HUES64 (cell line): Measurements from ENCODE around the gene GIT2.
A peak's percentile ranks its signal among the peaks of the same experiment; 100 is the strongest.

Experiments used
- H3K27ac ChIP-seq: 2 replicates; pipeline ENCODE4 v1.7.0; 2013; ENCODE audit warnings: low read depth, low read length, inconsistent platforms
- H3K27me3 ChIP-seq: 2 replicates; pipeline ENCODE4 v1.6.1; 2013; ENCODE audit warnings: mild to moderate bottlenecking, low read length; ENCODE audit not compliant: insufficient read depth
- H3K36me3 ChIP-seq: 2 replicates; pipeline ENCODE4 v1.6.1; 2013; ENCODE audit warnings: mild to moderate bottlenecking, low read length; ENCODE audit not compliant: insufficient read depth
- H3K4me1 ChIP-seq: 2 replicates; pipeline ENCODE4 v1.6.1; 2013; ENCODE audit warnings: mild to moderate bottlenecking, low read length, moderate library complexity; ENCODE audit not compliant: insufficient read depth
- H3K4me3 ChIP-seq: 2 replicates; pipeline ENCODE4 v1.5.1; 2013; ENCODE audit warnings: mild to moderate bottlenecking, low read length, moderate library complexity
- H3K9ac ChIP-seq: 2 replicates; pipeline ENCODE4 v1.6.1; 2013; ENCODE audit warnings: mild to moderate bottlenecking, low read depth, low read length
- H3K9me3 ChIP-seq: 2 replicates; pipeline ENCODE4 v1.6.1; 2013; ENCODE audit warnings: low read depth, low read length; ENCODE audit not compliant: insufficient read depth
- WGBS: fragments of 150-250, 120-280 bp; methylation state at CpG from one replicate; pipeline ENCODE4 v1.1.7; 2013; ENCODE audit warnings: missing lambda C conversion rate; 5-methylcytosine and 5-hydroxymethylcytosine counted together

GIT2 gene

GRCh38 chr12:109958374-109958773 lies 37.8 kb downstream of the GIT2 start:
- Histone ChIP-seq H3K4me3 (no peak overlapping the region), H3K9me3 (no peaks in the 10 kb centered on the region), H3K4me1 (no peaks in the 10 kb centered on the region), H3K27me3 (no peaks in the 10 kb centered on the region), H3K9ac (no peak overlapping the region), H3K36me3 (peaks cover 35% of the 10 kb centered on the region), H3K27ac (no peak overlapping the region)
- WGBS = 98% methylated on average over 7 of the region's 7 CpGs

GRCh38 chr12:109953656-109954055 lies 42.5 kb downstream of the GIT2 start:
- H3K27me3 ChIP-seq = no peaks in the 10 kb centered on the region
- H3K4me1 ChIP-seq = peaks cover 5% of the 10 kb centered on the region; the same call in 1 of the 2 replicates
- H3K27ac ChIP-seq = no peak overlapping the region
- WGBS = 95% methylated on average over 5 of the region's 5 CpGs
- no peak overlapping the region for H3K4me3 ChIP-seq
- H3K9me3 ChIP-seq = no peaks in the 10 kb centered on the region
- H3K36me3 ChIP-seq = peaks cover 46% of the 10 kb centered on the region
- H3K9ac ChIP-seq = no peak overlapping the region

GRCh38 chr12:109952873-109953272 lies 43.3 kb downstream of the GIT2 start:
- Histone ChIP-seq H3K9me3 (no peaks in the 10 kb centered on the region), H3K4me3 (no peak overlapping the region), H3K36me3 (peaks cover 49% of the 10 kb centered on the region), H3K4me1 (peaks cover 5% of the 10 kb centered on the region; the same call in 1 of the 2 replicates), H3K27me3 (no peaks in the 10 kb centered on the region), H3K27ac (no peak overlapping the region), H3K9ac (no peak overlapping the region)
- 97% methylated on average over 8 of the region's 8 CpGs for WGBS

GRCh38 chr12:109952160-109952858 lies 43.9 kb downstream of the GIT2 start:
- H3K9me3 ChIP-seq = no peaks in the 10 kb centered on the region
- H3K4me3 ChIP-seq = no peak overlapping the region
- no peak overlapping the region for H3K27ac ChIP-seq
- WGBS = 94% methylated on average over 11 of the region's 11 CpGs
- H3K36me3 ChIP-seq = peaks cover 51% of the 10 kb centered on the region
- H3K9ac ChIP-seq = no peak overlapping the region
- peaks cover 5% of the 10 kb centered on the region; the same call in 1 of the 2 replicates for H3K4me1 ChIP-seq
- H3K27me3 ChIP-seq = no peaks in the 10 kb centered on the region

GRCh38 chr12:109951751-109952150 lies 44.4 kb downstream of the GIT2 start:
- H3K9me3 ChIP-seq = no peaks in the 10 kb centered on the region
- no peak overlapping the region for H3K4me3 ChIP-seq
- peaks cover 11% of the 10 kb centered on the region for H3K4me1 ChIP-seq
- H3K27ac ChIP-seq = no peak overlapping the region
- H3K36me3 ChIP-seq = peaks cover 55% of the 10 kb centered on the region
- WGBS = 90% methylated on average over 7 of the region's 7 CpGs
- no peaks in the 10 kb centered on the region for H3K27me3 ChIP-seq
- no peak overlapping the region for H3K9ac ChIP-seq

GRCh38 chr12:109951136-109951535 lies 45.0 kb downstream of the GIT2 start:
- no peaks in the 10 kb centered on the region for H3K27me3 ChIP-seq
- no peaks in the 10 kb centered on the region for H3K9me3 ChIP-seq
- H3K27ac ChIP-seq = no peak overlapping the region
- H3K4me1 ChIP-seq = peaks cover 17% of the 10 kb centered on the region
- H3K9ac ChIP-seq = no peak overlapping the region
- no peak overlapping the region for H3K4me3 ChIP-seq
- H3K36me3 ChIP-seq = peaks cover 55% of the 10 kb centered on the region
- WGBS = 91% methylated on average over 5 of the region's 5 CpGs

- H3K36me3 ChIP-seq = peaks cover 55% of the 10 kb centered on the region
- no peak overlapping the region for H3K4me3 ChIP-seq
- H3K9ac ChIP-seq = no peak overlapping the region
- no peaks in the 10 kb centered on the region for H3K27me3 ChIP-seq
- H3K27ac ChIP-seq = no peak overlapping the region
- no peaks in the 10 kb centered on the region for H3K9me3 ChIP-seq
- peaks cover 21% of the 10 kb centered on the region for H3K4me1 ChIP-seq
These were observed 45.5 kb downstream of the GIT2 start for GRCh38 chr12:109950625-109951024.

- WGBS = 82% methylated on average over 1 of the region's 1 CpG
- Histone ChIP-seq H3K27me3 (no peaks in the 10 kb centered on the region), H3K9me3 (no peaks in the 10 kb centered on the region), H3K27ac (no peak overlapping the region), H3K36me3 (peaks cover 55% of the 10 kb centered on the region), H3K9ac (no peak overlapping the region), H3K4me1 (peaks cover 34% of the 10 kb centered on the region), H3K4me3 (no peak overlapping the region)
These were observed 47.1 kb downstream of the GIT2 start for GRCh38 chr12:109949089-109949488.

GRCh38 chr12:109948368-109948767 lies 47.8 kb downstream of the GIT2 start:
- no peak overlapping the region for H3K27ac ChIP-seq
- peaks cover 51% of the 10 kb centered on the region for H3K36me3 ChIP-seq
- no peaks in the 10 kb centered on the region for H3K27me3 ChIP-seq
- no peak overlapping the region for H3K4me3 ChIP-seq
- no peak overlapping the region for H3K9ac ChIP-seq
- WGBS = 95% methylated on average over 4 of the region's 4 CpGs
- no peaks in the 10 kb centered on the region for H3K9me3 ChIP-seq
- peaks cover 34% of the 10 kb centered on the region for H3K4me1 ChIP-seq

- WGBS = 97% methylated on average over 2 of the region's 3 CpGs
- no peaks in the 10 kb centered on the region for H3K27me3 ChIP-seq
- no peak overlapping the region for H3K4me3 ChIP-seq
- no peak overlapping the region for H3K27ac ChIP-seq
- peaks cover 34% of the 10 kb centered on the region for H3K4me1 ChIP-seq
- H3K36me3 ChIP-seq = peaks cover 45% of the 10 kb centered on the region
- H3K9ac ChIP-seq = no peak overlapping the region
- H3K9me3 ChIP-seq = no peaks in the 10 kb centered on the region
These were observed 48.6 kb downstream of the GIT2 start for GRCh38 chr12:109947521-109947920.

GRCh38 chr12:109946913-109947312 lies 49.3 kb downstream of the GIT2 start:
- Histone ChIP-seq H3K27ac (peak overlapping the region; percentile 14), H3K9ac (peak overlapping the region; percentile 18; the same call in 1 of the 2 replicates), H3K9me3 (no peaks in the 10 kb centered on the region), H3K36me3 (peaks cover 39% of the 10 kb centered on the region), H3K4me1 (peaks cover 34% of the 10 kb centered on the region), H3K4me3 (no peak overlapping the region), H3K27me3 (no peaks in the 10 kb centered on the region)
- 92% methylated on average over 9 of the region's 9 CpGs for WGBS

- peak overlapping the region; percentile 18; the same call in 1 of the 2 replicates for H3K9ac ChIP-seq
- no peaks in the 10 kb centered on the region for H3K9me3 ChIP-seq
These were observed 49.7 kb downstream of the GIT2 start for GRCh38 chr12:109946505-109946904.

More at GRCh38 chr12:109946505-109946904, 49.7 kb downstream of the GIT2 start:
- 13% methylated on average over 5 of the region's 5 CpGs for WGBS
- H3K4me3 ChIP-seq = no peak overlapping the region
- no peaks in the 10 kb centered on the region for H3K27me3 ChIP-seq
- H3K27ac ChIP-seq = peak overlapping the region; percentile 14
- peaks cover 35% of the 10 kb centered on the region for H3K36me3 ChIP-seq
- peaks cover 31% of the 10 kb centered on the region for H3K4me1 ChIP-seq
